Activated CD8-positive, alpha-beta memory T cell treated with anti-CD3 and anti-CD28 coated beads for 1 hour (primary cell): ENCODE measurements around the gene CHRNB1.
"Not testable (repeated sequence)": the region's sequence is repeated elsewhere in the genome, so short reads cannot be mapped to it uniquely, and the experiment has no call there.

Source experiments
- DNase-seq, 2 donors: peaks; one replicate each; pipeline ENCODE4 v3.0.0-alpha.2; 2020; ENCODE audit warnings: low read depth in 1 of 2; ENCODE audit errors: extremely low read depth in 1 of 2

The CHRNB1 gene

DNA sequence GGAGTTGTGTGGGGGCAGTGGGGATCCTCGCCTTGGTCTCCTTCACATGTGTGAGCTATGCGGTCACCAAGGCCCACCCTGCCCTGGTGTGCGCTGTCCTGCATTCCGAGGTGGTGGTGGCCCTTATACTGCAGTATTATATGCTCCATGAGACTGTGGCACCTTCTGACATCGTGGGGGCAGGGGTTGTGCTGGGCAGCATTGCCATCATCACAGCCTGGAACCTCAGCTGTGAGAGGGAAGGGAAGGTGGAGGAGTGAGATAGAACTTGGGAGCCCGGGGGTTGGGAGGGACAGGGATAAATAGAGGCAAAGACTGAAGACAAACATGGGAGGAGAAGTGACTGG lies 37.9 kb downstream of the CHRNB1 start:
- DNase-seq: not testable (repeated sequence)

GRCh38 chr17:7483255-7484066 lies 38.6 kb downstream of the CHRNB1 start:
- DNase-seq: peak; percentile 87 to 92

DNA sequence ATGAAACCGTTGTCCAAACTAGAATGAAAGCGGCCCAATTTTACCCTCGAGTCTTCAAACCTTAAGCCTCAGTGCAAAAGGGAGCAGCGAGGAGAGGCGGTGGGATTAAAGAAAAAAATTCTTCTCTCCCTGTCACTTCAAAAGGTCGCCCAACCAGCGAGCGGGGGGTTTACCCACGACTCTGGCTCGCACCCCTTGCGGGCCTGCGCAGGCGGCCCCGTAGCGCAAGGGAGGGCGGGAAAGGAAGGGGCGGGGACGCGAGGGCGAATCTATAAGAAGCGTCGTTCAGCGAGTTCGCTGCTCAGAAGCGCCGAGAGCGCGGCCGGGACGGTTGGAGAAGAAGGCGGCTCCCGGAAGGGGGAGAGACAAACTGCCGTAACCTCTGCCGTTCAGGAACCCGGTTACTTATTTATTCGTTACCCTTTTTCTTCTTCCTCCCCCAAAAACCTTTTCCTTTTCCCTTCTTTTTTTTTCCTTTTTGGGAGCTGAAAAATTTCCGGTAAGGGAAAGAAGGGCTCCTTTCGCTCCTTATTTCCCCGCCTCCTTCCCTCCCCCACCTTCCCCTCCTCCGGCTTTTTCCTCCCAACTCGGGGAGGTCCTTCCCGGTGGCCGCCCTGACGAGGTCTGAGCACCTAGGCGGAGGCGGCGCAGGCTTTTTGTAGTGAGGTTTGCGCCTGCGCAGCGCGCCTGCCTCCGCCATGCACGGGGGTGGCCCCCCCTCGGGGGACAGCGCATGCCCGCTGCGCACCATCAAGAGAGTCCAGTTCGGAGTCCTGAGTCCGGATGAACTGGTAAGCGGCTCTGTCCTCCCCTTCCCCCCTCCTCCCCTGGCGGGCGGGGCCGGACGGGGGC lies 39.4 kb downstream of the CHRNB1 start, which contains the start of gene POLR2A:
Gene POLR2A, plus strand, starts transcription at position 300 of the 852 bp plus-strand sequence.
- peak; percentile 94 to 97 for DNase-seq

GRCh38 chr17:7484919-7485377 lies 40.1 kb downstream of the CHRNB1 start:
- DNase-seq: no peak

DNA sequence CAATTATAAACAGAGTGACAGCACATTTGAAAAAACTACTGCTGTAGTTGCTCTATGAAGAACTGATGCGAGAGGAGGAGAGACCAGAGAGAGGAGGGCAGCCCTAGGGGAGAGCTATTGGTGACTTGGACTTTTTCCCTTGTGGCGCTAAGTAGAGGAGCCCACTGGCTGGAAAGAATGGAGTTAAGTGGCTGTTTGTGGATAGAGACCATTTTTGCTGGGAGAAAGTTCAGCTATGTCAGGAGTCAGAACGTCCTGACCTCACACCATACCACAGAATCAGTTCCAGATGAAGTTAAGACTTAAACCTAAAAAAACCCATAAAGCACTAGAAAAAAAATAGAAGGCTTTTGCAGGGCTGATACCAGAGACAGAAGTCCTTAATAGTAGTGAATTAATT lies 41.3 kb downstream of the CHRNB1 start:
- DNase-seq: no peak

- no peak for DNase-seq
Observed at GRCh38 chr17:7490144-7490543, 45.3 kb downstream of the CHRNB1 start.

DNA sequence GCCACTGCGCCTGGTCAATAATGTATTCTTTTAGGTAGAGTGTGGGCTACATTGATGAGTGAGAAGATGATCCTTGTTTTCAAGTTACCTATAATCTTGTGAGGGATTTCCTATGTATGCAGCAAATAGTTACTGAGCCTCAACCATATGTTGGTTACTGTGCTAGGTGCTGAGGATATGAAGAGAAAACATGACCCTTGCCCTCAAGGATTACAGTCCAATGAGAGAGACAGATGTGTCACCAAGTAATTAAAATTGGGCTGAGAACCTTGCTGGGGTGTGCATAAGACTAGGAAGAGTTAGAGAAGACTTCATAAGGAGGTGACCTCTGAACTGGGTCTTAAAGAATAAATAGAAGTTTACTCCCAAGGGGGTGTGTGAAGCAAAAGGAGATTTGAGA lies 46.7 kb downstream of the CHRNB1 start:
- DNase-seq: no peak

DNA sequence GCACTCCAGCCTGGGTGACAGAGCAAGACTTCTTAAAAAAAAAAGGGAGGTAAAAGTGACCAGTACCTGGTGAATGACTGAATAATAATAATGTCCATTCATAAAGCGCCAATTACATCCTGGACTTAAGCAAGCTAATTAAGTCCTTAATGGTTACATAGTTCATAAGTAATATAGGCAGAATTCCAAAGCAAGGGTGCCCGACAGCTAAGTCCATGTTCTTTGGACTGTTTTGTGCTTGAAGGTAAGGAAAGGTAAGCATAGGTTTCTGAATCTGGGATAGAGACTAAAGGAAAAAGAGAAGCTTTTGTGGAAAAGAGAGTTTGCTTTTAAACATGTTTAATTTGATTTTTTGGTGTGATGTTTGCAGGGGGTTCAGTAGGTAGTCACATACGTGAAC lies 49.1 kb downstream of the CHRNB1 start:
- DNase-seq: no peak

- DNase-seq: no peak
Observed at GRCh38 chr17:7495906-7496434, 51.1 kb downstream of the CHRNB1 start.

GRCh38 chr17:7496470-7497183 lies 51.8 kb downstream of the CHRNB1 start:
- no peak for DNase-seq

- DNase-seq: no peak
Observed at GRCh38 chr17:7497228-7497627, 52.4 kb downstream of the CHRNB1 start.

- DNase-seq: no peak
Observed at GRCh38 chr17:7497636-7498035, 52.8 kb downstream of the CHRNB1 start.

GRCh38 chr17:7499161-7499560 lies 54.3 kb downstream of the CHRNB1 start:
- no peak for DNase-seq

- no peak for DNase-seq
Observed at GRCh38 chr17:7501729-7502128, 56.9 kb downstream of the CHRNB1 start.

GRCh38 chr17:7502171-7502847 lies 57.4 kb downstream of the CHRNB1 start:
- no peak for DNase-seq

GRCh38 chr17:7502987-7503386 lies 58.1 kb downstream of the CHRNB1 start:
- no peak for DNase-seq

DNA sequence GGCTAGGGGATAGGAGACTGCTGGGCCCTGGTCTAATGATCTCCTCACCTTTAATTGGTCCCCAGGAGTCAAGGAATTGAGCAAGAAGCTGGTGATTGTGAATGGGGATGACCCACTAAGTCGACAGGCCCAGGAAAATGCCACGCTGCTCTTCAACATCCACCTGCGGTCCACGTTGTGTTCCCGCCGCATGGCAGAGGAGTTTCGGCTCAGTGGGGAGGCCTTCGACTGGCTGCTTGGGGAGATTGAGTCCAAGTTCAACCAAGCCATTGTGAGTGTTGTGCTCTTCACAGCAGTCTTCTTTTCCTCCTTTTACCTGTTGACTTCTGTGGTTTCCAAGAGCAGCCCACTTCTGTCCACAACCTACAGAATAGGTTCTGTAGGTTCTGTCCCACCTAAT lies 58.7 kb downstream of the CHRNB1 start:
- DNase-seq: no peak
